KMS-11 (cell line): Measurements from ENCODE around the gene TNRC6B.

Source experiments
- H2AFZ ChIP-seq: fragments of 200-600 bp; sonication (generic); 2 replicates; pipeline ENCODE4 v1.6.1; 2016; ENCODE audit warnings: antibody characterized with exemption, mixed run types, low read depth
- H3K27ac ChIP-seq: fragments of 200-600 bp; sonication (generic); 2 replicates; pipeline ENCODE4 v1.6.1; 2016; ENCODE audit warnings: mild to moderate bottlenecking, mixed run types
- H3K27me3 ChIP-seq: fragments of 200-600 bp; sonication (generic); 2 replicates; pipeline ENCODE4 v1.6.1; 2017; ENCODE audit warnings: mild to moderate bottlenecking, low read depth, mixed run types, moderate library complexity; ENCODE audit not compliant: insufficient read depth
- H3K36me3 ChIP-seq: fragments of 200-600 bp; sonication (generic); 2 replicates; pipeline ENCODE4 v1.6.1; 2017; ENCODE audit warnings: mild to moderate bottlenecking, mixed run types; ENCODE audit not compliant: insufficient read depth
- H3K4me1 ChIP-seq: fragments of 200-600 bp; sonication (generic); 2 replicates; pipeline ENCODE4 v1.6.1; 2016; ENCODE audit warnings: mild to moderate bottlenecking, low read depth, mixed run types; ENCODE audit not compliant: poor library complexity, severe bottlenecking
- H3K4me2 ChIP-seq: fragments of 200-600 bp; sonication (generic); 2 replicates; pipeline ENCODE4 v1.7.0; 2016; ENCODE audit warnings: mild to moderate bottlenecking, mixed run types
- H3K4me3 ChIP-seq: fragments of 200-600 bp; sonication (generic); IDR thresholded peaks from 2 replicates; pipeline ENCODE4 v1.6.1; 2017; ENCODE audit warnings: low read depth, low read length, mixed read lengths; ENCODE audit not compliant: insufficient read depth
- H3K79me2 ChIP-seq: fragments of 200-600 bp; sonication (generic); 2 replicates; pipeline ENCODE4 v1.6.1; 2016; ENCODE audit warnings: low read depth, mixed run types; ENCODE audit not compliant: insufficient read depth
- H3K9ac ChIP-seq: fragments of 200-600 bp; sonication (generic); 2 replicates; pipeline ENCODE4 v1.6.1; 2016; ENCODE audit warnings: mild to moderate bottlenecking, mixed run types
- H4K20me1 ChIP-seq: fragments of 200-600 bp; sonication (generic); 2 replicates; pipeline ENCODE4 v1.6.1; 2016; ENCODE audit warnings: mild to moderate bottlenecking, mixed run types; ENCODE audit not compliant: insufficient read depth
- TF ChIP-seq, protein P1 (sequence below): fragments of 200-600 bp; sonication (generic); conservative IDR thresholded peaks from 2 replicates; pipeline ENCODE4 v1.6.1; 2017; ENCODE audit warnings: low read depth, mild to moderate bottlenecking, antibody characterized with exemption, low read length, moderate library complexity, mixed read lengths

TNRC6B gene

DNA sequence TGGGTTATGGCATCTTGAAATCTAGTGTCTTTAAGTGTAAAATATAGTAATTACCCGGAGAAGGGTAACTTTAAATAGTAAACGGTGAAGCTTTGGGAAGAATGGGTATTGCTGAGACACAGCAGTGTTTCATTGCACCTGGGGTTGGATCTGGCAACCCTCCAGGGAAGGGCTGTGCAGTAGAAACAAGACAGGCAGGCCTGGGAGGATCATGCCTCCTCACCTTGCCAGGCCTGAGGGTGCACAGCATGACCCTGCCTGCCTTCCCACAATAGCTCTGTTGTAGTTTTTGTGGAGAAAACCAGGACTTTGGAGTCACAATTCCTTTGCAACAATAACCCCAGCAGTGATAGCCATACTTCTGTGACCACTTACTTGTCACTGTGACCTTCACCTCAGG is 104.0 kb downstream of the TNRC6B start:
- Histone ChIP-seq H3K36me3 (no peaks in the 10 kb centered on the region), H3K79me2 (no peaks in the 10 kb centered on the region), H3K4me1 (peaks cover 2% of the 10 kb centered on the region), H3K9ac (no peak overlapping the region), H3K4me2 (no peak overlapping the region), H2AFZ (no peak overlapping the region), H3K4me3 (no peak overlapping the region), H4K20me1 (no peaks in the 10 kb centered on the region), H3K27ac (no peak overlapping the region), H3K27me3 (no peaks in the 10 kb centered on the region)
- TF ChIP-seq, protein P1, sequence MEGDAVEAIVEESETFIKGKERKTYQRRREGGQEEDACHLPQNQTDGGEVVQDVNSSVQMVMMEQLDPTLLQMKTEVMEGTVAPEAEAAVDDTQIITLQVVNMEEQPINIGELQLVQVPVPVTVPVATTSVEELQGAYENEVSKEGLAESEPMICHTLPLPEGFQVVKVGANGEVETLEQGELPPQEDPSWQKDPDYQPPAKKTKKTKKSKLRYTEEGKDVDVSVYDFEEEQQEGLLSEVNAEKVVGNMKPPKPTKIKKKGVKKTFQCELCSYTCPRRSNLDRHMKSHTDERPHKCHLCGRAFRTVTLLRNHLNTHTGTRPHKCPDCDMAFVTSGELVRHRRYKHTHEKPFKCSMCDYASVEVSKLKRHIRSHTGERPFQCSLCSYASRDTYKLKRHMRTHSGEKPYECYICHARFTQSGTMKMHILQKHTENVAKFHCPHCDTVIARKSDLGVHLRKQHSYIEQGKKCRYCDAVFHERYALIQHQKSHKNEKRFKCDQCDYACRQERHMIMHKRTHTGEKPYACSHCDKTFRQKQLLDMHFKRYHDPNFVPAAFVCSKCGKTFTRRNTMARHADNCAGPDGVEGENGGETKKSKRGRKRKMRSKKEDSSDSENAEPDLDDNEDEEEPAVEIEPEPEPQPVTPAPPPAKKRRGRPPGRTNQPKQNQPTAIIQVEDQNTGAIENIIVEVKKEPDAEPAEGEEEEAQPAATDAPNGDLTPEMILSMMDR = no peak

DNA sequence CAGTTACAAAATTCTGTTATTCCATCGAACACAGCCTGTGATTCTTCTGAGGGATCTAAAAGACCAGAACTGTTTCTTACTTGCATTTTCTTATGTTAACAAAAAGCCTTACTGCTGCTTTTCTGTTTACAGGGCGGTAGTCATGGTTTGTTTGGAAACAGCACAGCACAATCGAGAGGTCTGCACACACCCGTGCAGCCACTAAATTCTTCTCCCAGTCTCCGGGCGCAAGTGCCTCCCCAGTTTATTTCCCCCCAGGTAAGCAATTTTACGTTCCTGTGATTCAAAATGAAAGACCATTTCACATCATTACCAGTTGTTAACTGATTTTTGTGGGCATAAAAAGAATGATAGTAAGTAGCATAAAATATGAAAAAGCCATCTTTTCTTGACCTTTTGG is 107.8 kb downstream of the TNRC6B start:
- no peaks in the 10 kb centered on the region for H3K27me3 ChIP-seq
- H2AFZ ChIP-seq = no peak overlapping the region
- peaks cover 9% of the 10 kb centered on the region for H3K4me1 ChIP-seq
- H3K4me2 ChIP-seq = no peak overlapping the region
- H3K36me3 ChIP-seq = no peaks in the 10 kb centered on the region
- TF ChIP-seq, protein P1 = no peak
- no peaks in the 10 kb centered on the region for H3K79me2 ChIP-seq
- no peaks in the 10 kb centered on the region for H4K20me1 ChIP-seq
- no peak overlapping the region for H3K27ac ChIP-seq
- no peak overlapping the region for H3K4me3 ChIP-seq
- H3K9ac ChIP-seq = no peak overlapping the region

DNA sequence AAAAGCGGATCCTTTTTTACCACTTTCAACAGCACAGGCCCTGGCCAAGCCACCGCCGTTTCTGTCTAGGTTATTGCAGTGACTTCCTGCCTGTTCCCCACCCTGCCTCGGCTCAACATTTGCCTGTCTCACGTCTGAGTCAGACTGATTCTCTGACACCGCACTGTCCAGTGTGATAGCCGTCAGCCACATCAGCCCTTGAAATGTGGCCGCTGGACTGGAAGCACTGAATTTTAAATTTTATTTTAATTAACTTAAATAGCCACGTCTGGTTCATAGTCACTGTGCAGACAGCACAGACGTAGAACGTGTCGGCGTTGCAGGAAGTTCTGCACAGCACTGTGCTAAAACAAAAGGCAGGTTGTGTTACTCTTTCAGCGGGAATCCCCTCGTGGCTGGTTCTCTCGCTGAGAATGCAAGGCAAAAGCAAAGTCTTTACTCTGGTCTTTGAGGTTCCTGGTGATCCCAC is 112.3 kb downstream of the TNRC6B start:
- H3K27ac ChIP-seq = no peak overlapping the region
- no peaks in the 10 kb centered on the region for H4K20me1 ChIP-seq
- H3K4me2 ChIP-seq = no peak overlapping the region
- H2AFZ ChIP-seq = no peak overlapping the region
- H3K9ac ChIP-seq = no peak overlapping the region
- H3K36me3 ChIP-seq = no peaks in the 10 kb centered on the region
- TF ChIP-seq, protein P1 = no peak
- no peaks in the 10 kb centered on the region for H3K79me2 ChIP-seq
- no peaks in the 10 kb centered on the region for H3K27me3 ChIP-seq
- no peak overlapping the region for H3K4me3 ChIP-seq
- peaks cover 9% of the 10 kb centered on the region for H3K4me1 ChIP-seq

DNA sequence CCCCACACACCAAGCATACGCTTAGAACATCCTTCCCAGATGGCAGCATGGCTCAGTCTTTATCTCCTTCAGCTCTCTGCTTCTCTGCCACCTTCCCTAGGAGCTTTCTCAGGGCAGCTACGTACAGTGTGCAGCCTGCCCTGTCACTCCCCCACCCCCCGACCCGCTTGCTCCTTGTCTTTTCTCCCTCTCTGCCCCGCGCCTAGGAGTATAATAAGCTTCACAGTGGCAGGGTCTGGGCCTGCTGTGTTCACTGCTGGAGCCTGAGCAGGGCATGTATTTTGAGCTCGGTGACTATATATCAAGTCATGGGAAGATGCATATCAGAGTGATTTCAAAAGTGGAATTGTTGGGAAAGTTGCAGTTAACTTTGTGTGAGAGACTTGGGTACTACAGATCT is 112.8 kb downstream of the TNRC6B start:
- H3K27me3 ChIP-seq = no peaks in the 10 kb centered on the region
- no peaks in the 10 kb centered on the region for H3K79me2 ChIP-seq
- H2AFZ ChIP-seq = no peak overlapping the region
- no peaks in the 10 kb centered on the region for H3K36me3 ChIP-seq
- H3K4me1 ChIP-seq = peaks cover 9% of the 10 kb centered on the region
- H3K9ac ChIP-seq = no peak overlapping the region
- no peak overlapping the region for H3K4me2 ChIP-seq
- TF ChIP-seq, protein P1 = no peak
- H3K4me3 ChIP-seq = no peak overlapping the region
- H3K27ac ChIP-seq = no peak overlapping the region
- H4K20me1 ChIP-seq = no peaks in the 10 kb centered on the region
